22Rv1 (cell line): Measurements from ENCODE around the gene PRDM16.

Experiments used
- ZFX ChIP-seq: fragments of 450-650 bp; IDR thresholded peaks from 2 replicates; pipeline ENCODE4 v1.6.1; 2017; ENCODE audit warnings: antibody characterized with exemption, borderline replicate concordance
- TF ChIP-seq, protein P1 (sequence below): fragments of 450-650 bp; IDR thresholded peaks from 2 replicates; pipeline ENCODE4 v1.5.1; 2017; ENCODE audit warnings: mild to moderate bottlenecking

- TF ChIP-seq, protein P1, sequence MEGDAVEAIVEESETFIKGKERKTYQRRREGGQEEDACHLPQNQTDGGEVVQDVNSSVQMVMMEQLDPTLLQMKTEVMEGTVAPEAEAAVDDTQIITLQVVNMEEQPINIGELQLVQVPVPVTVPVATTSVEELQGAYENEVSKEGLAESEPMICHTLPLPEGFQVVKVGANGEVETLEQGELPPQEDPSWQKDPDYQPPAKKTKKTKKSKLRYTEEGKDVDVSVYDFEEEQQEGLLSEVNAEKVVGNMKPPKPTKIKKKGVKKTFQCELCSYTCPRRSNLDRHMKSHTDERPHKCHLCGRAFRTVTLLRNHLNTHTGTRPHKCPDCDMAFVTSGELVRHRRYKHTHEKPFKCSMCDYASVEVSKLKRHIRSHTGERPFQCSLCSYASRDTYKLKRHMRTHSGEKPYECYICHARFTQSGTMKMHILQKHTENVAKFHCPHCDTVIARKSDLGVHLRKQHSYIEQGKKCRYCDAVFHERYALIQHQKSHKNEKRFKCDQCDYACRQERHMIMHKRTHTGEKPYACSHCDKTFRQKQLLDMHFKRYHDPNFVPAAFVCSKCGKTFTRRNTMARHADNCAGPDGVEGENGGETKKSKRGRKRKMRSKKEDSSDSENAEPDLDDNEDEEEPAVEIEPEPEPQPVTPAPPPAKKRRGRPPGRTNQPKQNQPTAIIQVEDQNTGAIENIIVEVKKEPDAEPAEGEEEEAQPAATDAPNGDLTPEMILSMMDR = no peak
- no peak for TF ChIP-seq ZFX
Observed at GRCh38 chr1:3312310-3312897, 243.4 kb downstream of the PRDM16 start.
